H4 (cell line): ENCODE data around the gene FER1L5. TPM values are rescaled to one million over a fixed set of nuclear protein-coding genes. Genes with fewer than 3 reads are reported as not detected.

Experiments used
- DNase-seq: peaks from one replicate; pipeline ENCODE4 v3.0.0-alpha.2; 2015; ENCODE audit warnings: low spot score
- total RNA-seq: library from RNA; depleted of rRNA; stranded (reverse); fragments of >200 nt; shearing (Covaris generic); gene quantifications from 2 replicates; pipeline ENCODE4 v1.2.3, GENCODE V29; 2014; rRNA removed

The FER1L5 gene
- total RNA-seq: not detected in 2 replicates

DNA sequence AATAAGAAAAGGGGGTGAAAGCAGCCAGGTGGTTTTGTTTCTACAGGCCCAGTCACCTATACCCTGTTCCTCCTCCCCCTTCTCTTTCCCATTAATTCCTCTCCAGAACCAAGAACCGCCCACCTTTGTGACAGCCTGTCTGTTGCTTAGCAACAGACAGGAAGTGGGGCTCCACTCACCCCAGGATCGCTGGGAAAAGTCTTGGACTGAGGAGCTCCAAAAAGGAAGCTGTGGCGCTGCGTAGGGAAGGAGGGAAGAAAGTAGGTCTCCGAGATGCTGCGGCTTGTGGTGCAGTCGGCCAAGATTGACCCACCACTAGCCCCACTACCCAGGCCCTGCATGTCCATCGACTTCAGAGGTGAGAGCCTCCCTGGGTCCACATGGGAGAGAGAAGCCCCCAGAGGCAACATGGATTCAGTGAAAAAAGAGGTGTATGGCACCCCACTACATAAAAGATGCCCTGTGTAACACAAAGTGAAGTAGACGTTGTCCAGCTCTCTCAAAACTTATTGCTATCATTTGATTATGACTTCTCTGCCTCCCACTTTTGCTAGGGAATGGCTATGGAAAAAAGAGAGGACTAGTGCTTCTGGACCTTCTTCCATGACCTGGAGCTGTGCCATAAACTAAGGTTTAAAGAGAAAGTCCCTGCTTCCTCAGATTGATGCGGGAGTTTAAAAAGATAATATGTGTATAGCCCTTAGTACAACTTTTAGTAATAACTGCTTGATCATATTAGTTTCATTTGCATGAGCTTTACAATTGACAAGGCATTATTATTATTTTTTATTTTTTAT lies at the start of gene FER1L5:
FER1L5 (plus strand) TSS at position 201 of the 797 bp plus-strand sequence; CDS start at position 274, 73 bp downstream.
- no peak for DNase-seq

DNA sequence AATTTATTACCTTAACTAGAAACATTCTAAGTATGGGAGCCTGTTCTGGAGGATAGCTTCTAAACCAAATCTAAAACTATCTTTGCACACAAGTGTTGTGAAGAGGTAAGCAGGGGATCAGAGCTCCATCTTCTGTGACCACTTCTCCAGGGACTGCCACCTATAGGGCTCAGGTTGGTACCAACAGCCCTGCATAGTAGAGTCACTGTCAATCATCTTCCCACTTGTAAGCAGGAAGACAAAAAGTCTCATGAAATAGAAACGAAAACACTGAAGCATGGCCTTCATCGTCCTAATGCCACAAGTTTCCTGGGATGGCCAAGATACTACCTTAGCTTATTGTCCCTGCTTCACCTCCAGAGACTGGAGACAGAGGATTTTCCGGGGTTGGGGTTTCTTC lies 48.3 kb upstream of the FER1L5 start:
- no peak for DNase-seq

DNA sequence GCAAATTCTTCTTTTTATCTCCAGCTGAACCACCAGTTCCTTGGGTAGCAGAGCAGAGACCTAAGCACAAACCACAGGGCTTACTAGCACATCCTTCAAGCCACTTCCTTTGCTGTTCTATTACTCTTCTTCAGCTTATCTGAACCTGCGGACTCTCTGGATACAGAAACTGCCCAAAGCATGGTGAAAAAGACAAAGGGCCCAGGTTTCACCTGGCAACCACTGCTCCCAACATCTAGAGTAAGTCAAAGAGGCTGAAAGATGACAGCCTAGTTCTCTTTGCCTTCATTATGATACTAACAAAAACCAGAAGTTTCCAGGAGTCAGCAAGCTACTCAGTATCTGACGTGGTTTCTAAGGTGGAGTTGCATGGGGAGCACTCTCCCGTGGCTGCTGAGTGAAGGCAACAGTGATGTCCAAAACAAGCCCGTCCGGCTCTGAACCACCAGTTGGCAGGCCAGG lies 47.8 kb upstream of the FER1L5 start:
- DNase-seq: no peak

DNA sequence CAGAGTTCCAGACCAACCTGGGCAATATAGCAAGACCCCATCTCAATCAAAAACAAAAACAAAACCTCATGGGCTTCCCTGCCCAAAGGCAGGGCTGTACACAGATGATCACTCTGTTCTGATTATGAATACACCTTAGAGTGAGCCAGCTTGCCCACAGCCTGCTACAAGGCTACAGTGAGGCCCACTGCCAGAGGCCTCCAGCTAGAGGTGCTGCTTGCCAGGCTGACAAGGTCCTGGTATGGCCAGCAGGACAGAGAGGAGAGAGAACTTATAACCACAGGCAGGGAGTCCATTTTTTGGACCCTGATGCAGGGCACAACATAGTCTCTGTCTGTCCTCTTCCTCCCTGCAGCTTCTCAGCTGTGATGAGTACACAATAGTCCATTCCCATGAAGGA lies 46.0 kb upstream of the FER1L5 start:
- no peak for DNase-seq

DNA sequence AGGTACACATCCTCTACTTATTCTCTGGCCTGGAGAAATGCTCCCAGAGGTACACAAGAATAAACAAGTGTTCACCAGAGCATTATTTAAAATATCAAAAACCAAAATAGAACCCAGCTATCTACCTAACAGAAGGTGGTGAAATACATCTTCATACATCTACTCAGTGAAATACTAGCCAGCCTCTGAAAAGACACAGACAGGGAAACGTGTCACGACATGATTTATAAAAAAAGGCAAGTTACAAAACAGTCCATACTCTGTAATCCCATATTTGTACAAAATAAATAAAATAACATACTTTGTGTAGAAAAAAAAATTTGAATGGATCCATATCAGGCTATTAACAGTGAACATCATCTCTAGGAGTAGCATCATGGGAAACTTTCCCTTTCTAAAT lies 42.6 kb upstream of the FER1L5 start:
- no peak for DNase-seq

- no peak for DNase-seq
Observed at GRCh38 chr2:96601382-96602292, 40.9 kb upstream of the FER1L5 start.

DNA sequence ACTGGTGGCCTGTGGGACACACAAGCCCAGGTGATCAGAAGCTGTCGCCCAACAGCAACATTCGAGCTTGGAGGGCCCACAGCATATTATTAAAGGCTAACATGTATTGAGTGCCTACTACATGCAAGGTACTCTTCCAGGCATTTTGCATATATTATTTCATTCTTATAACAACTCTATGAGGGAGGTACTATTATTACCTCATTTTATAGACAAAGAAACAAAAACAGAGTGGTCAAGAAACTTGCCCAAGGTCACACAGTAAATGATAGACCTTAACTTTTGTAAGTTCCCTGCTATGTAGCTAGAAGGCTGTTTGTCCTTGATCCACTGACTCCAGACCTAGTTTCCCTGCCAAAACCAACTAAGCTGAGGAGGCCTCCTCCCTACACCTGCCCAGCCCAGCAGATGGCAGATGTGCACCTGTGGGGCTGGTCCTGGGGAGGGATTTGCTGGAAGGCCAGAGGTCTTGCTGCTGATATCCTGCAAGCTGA lies 40.2 kb upstream of the FER1L5 start:
- DNase-seq: no peak

- no peak for DNase-seq
Observed at GRCh38 chr2:96604104-96604503, 38.5 kb upstream of the FER1L5 start.

- no peak for DNase-seq
Observed at GRCh38 chr2:96608469-96609455, 33.8 kb upstream of the FER1L5 start.

GRCh38 chr2:96616128-96616527 lies 26.4 kb upstream of the FER1L5 start:
- no peak for DNase-seq

DNA sequence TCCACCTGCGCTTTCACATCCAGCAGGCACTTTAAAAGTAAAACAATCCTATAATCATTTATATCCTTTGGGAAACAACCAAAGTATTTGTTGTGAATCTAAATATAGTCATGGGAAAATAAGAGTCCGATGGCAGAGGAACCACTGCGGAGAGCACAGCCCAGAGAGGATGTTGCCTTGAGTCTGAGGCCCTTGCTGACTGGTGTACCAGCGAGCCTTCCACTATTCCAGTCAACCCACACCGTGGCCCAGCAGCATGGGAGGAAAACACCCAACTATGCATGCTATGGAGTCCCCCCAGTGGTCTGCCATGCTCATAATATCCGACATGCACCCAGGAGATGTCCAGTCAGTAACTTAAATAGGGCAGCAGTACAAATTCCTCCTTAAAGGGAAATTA lies 26.0 kb upstream of the FER1L5 start:
- no peak for DNase-seq

GRCh38 chr2:96617012-96617411 lies 25.6 kb upstream of the FER1L5 start:
- no peak for DNase-seq

DNA sequence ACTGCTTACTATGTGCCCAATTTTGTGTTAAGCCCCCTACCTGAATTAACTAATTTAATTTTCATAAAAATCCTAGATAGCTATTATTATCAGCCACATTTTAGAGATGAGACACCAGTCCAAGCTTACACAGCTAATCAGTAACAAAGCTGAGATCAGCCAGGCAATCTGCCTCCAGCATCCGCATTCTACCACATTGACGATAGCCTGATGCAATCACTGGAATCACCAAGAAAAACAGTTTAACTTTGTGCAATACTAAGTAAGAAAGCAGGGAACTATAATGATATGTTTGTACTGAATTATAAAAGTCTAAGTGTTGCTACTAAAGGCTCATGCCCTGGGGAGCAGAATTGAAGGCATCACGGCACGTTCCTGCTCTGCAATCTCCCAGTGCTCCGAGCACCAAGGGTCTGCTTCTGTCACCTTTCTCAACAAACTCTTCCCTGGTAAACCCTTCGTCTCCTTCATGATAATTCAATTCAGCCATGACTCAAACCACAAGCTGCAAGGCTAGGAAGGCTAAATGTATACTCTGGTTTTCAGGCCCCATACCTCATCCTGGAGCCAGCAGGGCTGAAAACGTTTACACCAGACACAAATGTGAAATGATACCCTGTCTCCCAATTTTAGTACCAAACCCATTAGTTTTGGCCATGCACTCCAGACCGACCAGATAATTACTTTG lies 23.8 kb upstream of the FER1L5 start:
- DNase-seq: no peak

DNA sequence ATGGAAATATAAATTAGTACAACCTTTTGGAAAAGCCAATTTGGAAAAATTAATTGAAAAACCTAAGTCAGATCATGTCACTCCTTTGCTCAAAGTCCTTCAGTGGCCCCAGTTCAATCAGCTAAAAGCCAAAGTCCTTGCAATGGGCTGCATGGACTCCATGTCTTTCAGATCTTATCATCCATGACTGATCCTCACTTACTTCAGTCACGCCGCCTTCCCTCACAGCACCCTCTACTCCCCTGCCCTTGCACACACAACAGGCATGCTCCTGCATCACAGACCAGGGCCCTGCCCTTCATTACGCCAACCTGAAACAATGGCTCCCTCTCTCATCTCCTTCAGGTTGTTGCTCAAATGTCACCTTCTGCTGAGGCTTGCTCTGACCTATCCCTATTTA lies 20.0 kb upstream of the FER1L5 start:
- DNase-seq: no peak

GRCh38 chr2:96623116-96623515 lies 19.4 kb upstream of the FER1L5 start:
- DNase-seq: no peak

DNA sequence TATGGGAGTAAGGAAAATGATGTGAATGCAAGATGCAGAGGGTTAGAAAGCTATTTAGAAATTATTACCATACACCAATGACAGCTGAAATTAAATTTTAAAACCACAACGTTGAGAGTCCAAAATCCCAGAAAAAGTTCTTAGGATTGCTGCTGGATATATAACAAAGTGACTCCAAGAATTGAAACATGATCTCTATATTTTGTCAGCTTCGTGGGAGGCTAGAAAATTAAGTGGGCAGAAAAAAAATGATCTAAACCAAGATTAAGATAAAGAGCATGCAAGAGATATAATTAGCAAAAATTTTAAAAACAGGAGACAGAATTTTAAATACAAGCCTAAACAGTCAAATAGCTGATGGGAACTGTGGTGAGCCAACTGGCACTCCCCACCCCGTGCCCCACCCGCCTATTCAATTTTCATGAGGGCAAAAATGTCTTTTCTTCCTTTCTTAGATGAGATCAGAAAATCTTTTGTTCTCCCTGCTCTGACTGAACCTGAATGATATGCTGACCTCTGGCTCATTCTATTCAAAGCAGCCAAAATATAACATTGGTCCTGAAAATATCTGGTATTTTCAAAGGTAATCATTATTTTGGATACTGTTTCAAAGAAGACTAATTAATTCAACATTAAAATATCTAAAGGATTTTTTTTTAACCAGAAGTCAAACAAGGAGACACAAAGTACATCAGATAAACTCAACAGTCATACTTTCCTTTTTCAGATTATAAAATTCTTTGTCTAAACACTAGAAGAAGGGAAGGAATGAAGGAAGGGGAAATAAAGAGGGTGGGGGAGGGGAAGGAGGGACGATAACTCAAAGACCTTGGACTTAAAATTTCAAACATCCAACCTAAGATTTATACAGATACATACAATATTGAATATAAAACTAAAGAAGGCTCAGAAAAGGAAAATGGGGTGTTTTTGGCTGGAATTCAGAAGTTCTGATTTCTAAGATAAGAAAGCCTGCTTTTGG lies 16.7 kb upstream of the FER1L5 start:
- no peak for DNase-seq

GRCh38 chr2:96626553-96626942 lies 16.0 kb upstream of the FER1L5 start:
- DNase-seq: no peak

- peak; percentile 37 for DNase-seq
Observed at GRCh38 chr2:96631804-96632435, 10.6 kb upstream of the FER1L5 start.

DNA sequence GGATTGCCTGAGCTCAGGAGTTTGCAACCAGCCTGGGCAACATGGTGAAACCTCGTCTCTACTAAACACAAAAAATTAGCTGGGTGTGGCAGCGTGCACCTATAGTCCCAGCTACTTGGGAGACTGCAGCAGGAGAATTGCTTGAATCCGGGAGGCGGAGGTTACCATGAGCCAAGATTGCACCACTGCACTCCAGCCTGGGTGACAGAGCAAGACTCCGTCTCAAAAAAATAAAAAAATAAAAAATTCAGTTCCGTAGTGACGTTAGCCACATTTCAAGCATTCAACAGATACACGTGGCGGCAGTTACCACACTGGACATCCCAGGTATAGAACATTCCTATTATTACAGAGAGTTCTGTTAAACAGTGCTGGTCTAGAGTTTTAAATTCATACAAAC lies 8.9 kb upstream of the FER1L5 start:
- no peak for DNase-seq
